AG20443 (cell line): ENCODE results near the gene TTC21B.
A peak's percentile ranks its signal among the peaks of the same experiment; 100 is the strongest.

Experiments
- DNase-seq: peaks from one replicate; pipeline ENCODE4 v3.0.0; 2012; ENCODE audit warnings: low spot score, mixed read lengths

TTC21B gene

GRCh38 chr2:165924946-165925345 lies 28.6 kb downstream of the TTC21B start:
- DNase-seq, result no peak

DNA sequence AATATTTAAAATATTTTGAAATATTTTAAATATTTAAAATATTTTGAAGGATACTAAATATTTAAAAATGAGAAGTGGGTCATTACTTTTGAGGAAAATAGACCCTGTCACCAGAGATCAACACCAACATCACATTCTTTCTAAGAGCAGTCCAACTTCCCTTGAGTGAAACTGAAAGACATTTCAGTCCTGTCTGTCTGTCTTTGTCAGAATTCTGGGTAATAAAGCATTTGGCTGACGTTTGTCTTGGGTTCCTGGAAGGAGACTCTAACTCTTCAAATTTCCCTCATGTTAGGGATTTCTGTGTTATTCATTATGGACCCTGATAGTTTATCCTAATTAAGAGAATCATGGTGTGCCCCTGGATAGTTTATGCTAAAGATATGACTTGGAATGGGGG lies 32.8 kb downstream of the TTC21B start:
- no peak for DNase-seq

DNA sequence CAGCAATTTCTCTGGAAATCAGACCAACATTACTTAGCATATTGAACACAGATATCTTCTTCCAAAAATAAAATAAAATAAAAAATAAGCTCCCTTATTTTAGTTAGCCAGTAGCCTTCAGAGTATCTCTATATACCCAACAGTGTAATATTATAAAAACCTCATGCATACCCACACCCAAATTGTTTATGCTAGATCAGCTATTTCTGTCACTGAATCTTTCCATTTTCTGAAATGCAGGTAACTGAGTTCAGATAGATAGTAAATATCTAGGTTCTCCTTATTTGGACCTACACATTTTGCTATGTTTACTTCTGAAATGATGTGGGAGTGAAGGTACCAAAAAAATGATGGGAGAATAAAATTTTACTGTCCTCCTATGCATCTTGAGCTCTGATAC lies 39.9 kb downstream of the TTC21B start:
- no peak for DNase-seq

GRCh38 chr2:165911981-165912380 lies 41.6 kb downstream of the TTC21B start:
- no peak for DNase-seq

- DNase-seq, result peak; percentile 32
Observed at GRCh38 chr2:165911231-165911630, 42.3 kb downstream of the TTC21B start.

DNA sequence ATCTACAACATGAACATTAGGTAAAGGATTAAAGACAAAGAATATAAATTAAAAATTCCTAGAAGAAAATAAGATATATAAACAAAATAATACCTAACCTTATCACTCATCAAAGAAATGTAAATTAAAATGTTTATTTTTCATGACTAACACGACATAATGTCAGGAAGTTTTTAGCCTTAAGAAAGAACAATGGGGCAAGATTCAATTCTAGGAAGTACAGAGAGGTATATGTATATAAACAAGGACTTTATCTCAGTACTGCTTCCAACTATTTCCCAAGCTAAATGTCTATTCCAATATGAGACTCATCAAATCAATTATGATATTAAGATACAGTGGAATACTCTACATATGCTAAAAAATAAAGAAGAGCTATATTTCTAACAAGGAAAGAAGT lies 44.1 kb downstream of the TTC21B start:
- no peak for DNase-seq

DNA sequence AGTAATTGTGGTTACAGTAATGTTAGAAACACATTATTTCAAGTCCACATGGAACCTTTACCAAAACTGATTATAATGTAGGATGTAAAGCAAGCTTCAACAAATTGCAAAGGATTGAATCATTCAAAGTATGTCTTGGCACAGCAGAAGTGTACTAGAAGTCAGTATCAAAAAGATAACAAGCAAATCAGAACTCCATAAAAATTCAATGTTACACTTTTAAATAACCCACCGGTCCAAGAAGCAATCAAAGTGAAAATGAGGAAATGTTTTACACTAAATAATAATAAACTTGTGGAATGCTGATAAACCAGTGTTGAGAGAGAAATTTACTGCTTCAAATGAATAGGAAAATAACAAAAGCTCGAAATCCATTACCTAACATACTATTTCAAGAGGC lies 47.7 kb downstream of the TTC21B start:
- no peak for DNase-seq

DNA sequence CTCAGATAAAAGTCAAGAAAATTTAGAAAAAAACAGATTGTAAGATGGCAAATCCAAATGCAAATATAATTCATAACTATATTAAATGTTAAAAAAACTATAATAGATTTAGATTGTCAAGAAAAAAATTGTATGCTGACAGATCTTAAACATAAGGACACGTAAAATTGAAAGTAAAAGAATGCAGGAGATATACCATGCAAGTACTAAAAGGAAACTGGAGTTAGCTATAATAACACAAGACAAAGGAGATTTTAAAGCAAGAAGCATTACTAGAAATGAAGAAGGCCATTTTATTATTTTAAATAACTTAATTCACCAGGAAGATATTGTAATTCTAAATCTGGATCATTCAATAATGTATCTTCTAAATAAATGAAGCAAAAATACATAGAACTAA lies 48.3 kb downstream of the TTC21B start:
- DNase-seq, result no peak

DNA sequence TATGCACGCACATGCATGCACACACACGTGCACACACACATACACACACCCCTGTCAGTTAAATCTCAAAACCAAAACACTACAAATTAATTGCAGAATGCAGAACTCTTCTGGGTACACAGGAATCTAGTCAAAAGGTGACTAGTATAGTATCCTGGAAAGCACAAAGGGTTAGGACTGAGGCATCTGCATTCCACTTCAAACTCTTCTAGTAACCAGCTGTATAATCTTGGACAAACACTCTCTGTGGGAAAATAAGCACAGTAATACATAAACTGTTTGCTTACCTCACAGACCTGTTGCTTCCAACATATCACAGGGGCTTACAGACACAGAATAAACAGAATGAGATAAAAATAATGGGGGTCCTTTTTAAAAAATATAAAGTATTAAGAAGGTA lies 49.1 kb downstream of the TTC21B start:
- DNase-seq, result no peak

- no peak for DNase-seq
Observed at GRCh38 chr2:165903406-165903805, 50.2 kb downstream of the TTC21B start.

DNA sequence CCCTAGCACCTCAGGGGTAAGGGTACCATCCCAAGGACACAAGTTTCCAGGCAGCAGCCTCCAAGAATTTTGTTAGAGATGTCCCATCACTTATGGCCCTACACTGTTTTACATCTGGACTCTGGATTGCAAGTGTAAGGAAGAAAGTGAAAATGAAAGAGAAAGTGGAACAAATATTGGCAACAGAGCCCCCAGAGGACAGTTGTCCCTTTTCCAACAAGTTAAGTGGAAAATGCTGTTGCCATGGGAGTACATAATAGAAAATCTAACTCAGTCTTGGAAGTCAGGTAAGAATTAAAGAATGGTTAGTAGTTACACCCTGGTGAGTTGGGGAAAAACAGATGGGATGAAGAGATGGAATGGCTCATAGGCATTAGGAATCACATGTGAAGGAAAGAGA lies 50.6 kb downstream of the TTC21B start:
- peak; percentile 30 for DNase-seq

DNA sequence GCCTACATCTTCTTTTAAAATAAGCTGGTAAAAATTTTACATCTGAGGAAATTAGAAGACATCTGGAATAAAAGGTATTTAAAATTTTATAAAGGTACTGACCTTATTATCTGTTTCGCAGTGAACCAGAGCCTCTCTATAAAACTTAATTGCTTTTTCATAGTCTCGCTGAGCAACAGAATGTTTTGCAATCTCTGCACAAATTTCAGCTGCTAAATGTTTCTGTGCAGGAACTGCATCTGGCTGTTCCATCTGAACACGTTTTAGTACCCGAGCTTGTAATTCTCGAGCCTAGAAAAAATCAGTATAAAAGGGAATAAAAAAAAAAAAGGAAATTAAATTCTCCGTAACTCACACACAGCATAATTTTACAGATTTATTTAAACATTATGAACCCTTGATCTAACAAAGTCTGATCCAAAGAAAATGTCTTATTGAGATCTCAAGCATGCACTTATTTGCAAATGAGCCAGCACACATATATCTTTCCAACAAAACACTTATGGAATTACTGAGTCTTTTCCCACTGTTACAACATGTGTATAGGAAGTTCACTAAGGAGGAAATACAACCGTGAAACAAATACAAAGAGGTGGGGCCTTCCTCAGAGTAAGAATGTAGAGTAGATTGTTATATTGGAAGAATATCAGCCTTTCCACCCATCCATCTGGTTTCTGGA lies 51.8 kb downstream of the TTC21B start:
- no peak for DNase-seq

- DNase-seq, result no peak
Observed at GRCh38 chr2:165899311-165899710, 54.3 kb downstream of the TTC21B start.

DNA sequence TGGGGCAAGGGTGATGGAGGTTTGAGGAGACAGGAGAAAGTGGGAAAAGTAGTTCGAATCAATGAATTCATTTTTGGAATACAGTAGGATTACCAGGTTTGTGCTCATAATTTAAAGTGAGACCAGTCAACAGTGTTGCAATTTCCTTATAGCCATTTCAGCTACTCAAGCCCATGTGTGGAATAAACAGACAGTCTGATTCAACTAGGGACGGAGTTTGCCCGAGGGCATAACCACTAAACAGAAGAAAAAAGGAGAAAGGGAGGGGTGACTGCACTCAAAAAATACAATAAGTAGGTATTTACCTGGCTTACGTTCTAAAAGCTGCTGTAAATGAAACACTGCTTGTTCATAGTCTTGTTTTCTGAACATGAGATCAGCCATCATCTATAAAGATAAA lies 55.2 kb downstream of the TTC21B start:
- DNase-seq, result no peak

GRCh38 chr2:165897726-165898125 lies 55.9 kb downstream of the TTC21B start:
- DNase-seq, result no peak

GRCh38 chr2:165897074-165897473 lies 56.5 kb downstream of the TTC21B start:
- no peak for DNase-seq

DNA sequence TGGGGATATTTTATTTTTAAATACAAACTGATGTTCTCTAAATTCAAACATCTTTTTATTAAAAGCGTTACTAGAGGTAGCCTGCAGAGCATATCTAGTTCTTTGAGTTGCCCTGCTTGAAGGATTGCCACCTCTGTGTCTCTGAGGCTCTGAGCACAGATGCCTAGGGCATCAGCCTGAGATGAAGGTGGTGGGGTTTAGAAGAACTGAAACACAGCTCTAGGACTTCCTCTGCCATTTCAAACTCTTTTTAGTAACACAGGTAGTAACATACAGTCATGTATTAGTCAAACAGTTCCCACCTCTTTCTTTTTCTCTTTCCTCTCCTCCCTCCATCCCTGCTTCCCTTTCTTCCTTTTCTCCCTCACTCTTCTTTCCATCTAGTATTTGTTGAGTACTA lies 57.6 kb downstream of the TTC21B start:
- no peak for DNase-seq

DNA sequence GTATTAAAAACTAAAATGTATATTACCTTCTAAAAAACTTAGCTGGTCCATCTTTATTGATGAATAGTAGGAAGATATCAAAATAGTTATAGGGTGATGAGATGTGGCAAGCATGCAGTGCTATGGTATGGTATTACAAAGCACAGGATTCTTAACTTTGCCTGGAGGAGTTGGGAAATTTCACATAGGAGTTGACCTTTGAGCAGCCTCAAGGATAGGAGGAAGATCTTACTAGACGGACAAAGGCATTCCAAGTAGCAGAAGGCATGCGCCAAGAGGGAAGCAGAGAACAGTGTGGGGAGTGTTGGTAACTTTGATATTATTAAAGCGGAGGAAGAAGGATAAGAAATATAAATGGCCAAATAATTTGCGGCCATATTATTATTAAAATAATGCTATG lies 60.0 kb downstream of the TTC21B start:
- DNase-seq, result no peak

DNA sequence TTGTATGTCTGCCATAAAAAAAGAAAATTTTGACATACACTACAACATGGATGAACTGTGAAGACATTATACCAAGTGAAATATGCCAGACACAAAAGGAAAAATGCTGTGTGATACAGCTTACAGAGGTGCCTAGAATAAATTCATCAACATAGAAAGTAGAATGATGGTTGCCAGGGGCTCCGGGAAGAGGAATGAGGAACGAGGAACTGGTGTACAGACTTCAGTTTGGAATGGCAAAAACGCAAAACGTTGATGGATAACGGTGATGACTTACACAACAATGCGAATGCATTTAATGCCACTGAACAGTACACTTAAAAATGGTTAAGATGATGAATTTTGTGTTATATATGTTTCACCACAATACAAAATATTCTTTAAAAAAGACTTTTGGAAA lies 61.0 kb downstream of the TTC21B start:
- DNase-seq, result no peak

- no peak for DNase-seq
Observed at GRCh38 chr2:165891943-165892342, 61.6 kb downstream of the TTC21B start.

DNA sequence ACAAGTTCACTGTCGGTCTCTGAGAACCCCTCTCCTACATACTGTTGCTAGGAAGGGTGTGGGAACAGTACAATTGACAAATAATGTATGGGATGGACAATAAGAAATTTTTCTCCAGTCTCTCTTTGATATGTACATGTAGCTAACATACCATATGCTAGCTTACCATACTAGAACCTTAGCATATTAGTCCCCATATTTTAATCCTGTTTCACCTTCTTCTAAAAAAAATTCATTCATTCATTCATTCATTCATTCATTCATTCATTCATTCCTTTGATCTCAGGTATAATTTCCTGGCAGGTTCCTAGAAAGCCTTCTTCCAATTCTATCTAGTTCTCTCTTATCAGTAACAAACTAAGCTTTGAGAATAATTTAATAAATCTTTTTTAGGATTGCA lies 62.2 kb downstream of the TTC21B start:
- no peak for DNase-seq

DNA sequence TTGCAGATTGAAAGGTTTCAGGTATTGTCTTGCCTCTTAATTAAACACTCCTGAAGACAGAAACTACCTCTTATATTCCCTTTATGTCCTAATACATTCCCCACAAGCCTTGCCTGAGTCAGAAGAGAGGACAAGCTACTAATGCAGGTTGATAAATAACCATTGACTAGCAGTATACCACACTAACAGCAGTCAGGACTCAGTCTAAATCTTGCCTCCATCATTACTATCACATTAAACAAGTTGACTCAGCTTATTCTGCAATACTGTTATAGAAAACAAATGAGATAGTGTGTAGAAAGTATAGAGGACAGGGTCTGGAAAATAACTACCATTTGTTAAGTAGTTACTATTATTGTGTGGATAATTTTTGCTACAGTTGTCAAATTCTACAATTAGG lies 63.8 kb downstream of the TTC21B start:
- DNase-seq, result no peak

- DNase-seq, result no peak
Observed at GRCh38 chr2:165889158-165889557, 64.4 kb downstream of the TTC21B start.

DNA sequence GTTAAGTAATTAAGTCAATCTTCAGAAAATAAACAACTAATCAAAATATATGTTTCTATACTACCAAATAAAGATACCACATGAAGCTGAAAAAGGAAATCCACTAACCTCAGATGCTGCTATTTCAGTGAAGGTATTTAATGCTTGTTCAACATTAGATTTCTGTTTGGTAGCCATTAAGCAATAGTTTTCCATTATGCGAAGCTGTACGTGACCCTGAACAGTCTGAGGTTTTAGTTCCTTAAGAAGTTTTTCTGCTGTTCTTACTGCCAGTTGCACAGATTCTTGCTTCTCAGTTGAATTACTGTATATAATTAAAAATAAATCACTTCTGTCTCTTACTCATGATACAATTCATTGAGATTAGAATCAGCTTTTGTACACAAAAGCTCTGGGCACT lies 65.4 kb downstream of the TTC21B start:
- no peak for DNase-seq
